Breast epithelium (tissue), 3 donors: ENCODE data around the gene AGO3.

Experiments used
- POLR2A ChIP-seq: fragments of 450-650 bp; IDR thresholded peaks from one replicate; pipeline ENCODE4 v1.6.1; 2016; ENCODE audit warnings: antibody characterized with exemption, mild to moderate bottlenecking, moderate library complexity
- TF ChIP-seq, protein P1 (sequence below), 3 donors: fragments of 450-650 bp; IDR thresholded peaks; one replicate each; pipeline ENCODE4 v1.5.1; 2016 to 2017; ENCODE audit warnings: antibody characterized with exemption in 3 of 3, mild to moderate bottlenecking in 3 of 3, moderate library complexity in 3 of 3

DNA sequence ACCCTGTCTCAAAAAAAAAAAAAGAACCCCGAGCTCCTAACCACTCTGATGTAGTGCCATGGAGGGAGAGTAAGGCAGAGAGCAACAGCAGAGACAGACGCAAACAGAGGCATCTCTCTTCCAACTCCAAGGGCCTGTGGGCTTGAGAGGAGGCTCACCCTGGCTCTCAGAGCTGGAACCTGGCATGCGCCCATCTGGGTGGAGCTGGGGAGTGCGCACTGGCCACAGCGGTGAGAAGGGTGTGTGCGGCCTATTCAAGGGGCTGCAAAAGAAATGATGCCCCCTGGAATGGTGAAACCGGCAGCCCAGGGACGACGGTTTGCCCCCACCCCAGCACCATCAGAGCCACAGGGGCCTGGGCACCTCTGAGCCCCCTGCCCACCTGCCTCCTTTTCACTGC, 176.5 kb downstream of the AGO3 start:
- TF ChIP-seq POLR2A = no peak
- TF ChIP-seq, protein P1, sequence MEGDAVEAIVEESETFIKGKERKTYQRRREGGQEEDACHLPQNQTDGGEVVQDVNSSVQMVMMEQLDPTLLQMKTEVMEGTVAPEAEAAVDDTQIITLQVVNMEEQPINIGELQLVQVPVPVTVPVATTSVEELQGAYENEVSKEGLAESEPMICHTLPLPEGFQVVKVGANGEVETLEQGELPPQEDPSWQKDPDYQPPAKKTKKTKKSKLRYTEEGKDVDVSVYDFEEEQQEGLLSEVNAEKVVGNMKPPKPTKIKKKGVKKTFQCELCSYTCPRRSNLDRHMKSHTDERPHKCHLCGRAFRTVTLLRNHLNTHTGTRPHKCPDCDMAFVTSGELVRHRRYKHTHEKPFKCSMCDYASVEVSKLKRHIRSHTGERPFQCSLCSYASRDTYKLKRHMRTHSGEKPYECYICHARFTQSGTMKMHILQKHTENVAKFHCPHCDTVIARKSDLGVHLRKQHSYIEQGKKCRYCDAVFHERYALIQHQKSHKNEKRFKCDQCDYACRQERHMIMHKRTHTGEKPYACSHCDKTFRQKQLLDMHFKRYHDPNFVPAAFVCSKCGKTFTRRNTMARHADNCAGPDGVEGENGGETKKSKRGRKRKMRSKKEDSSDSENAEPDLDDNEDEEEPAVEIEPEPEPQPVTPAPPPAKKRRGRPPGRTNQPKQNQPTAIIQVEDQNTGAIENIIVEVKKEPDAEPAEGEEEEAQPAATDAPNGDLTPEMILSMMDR (IDR thresholded peaks at IDR 0.05) = no peak
